NCI-H2196 (cell line): Measurements from ENCODE around the gene NEK2.
"Not testable (repeated sequence)": the region's sequence is repeated elsewhere in the genome, so short reads cannot be mapped to it uniquely, and the experiment has no call there.

Source experiments
- DNase-seq: peaks from one replicate; lab custom pipeline; 2025; ENCODE audit not compliant: unreplicated experiment; lab: John Stamatoyannopoulos, UW

Gene NEK2

DNA sequence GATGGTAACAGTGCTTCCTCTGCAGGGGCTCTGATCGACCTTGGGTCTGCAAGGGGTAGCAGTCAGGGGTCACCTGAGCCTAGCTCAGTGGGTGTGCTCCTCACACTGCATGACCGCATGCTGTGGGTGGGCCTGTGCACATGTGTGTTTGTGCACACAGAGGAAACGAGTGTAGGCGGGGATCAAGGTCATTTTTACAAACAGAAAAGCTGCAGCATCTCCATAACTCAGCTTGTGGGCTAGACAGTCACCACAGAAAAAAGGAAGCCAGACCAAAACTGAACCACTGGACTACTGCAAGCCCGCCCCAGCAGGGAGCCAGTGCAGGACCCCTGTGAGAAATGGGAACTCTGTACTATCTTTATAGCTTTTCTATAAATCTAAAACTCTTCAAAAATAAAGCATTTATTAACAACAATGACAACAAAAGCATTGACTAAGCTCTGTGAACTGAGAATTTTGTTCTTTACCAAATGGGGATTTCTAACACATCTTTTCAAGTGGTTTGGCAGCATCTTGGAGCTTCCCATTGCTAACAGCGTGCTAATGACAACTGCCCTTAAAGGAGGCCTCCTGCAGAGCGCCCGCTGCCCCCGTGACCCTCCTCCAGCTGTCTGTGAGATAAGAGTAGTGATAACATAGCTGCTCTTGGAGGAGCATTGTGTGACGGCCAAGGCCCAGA lies 19.9 kb upstream of the NEK2 start:
- no peak for DNase-seq

DNA sequence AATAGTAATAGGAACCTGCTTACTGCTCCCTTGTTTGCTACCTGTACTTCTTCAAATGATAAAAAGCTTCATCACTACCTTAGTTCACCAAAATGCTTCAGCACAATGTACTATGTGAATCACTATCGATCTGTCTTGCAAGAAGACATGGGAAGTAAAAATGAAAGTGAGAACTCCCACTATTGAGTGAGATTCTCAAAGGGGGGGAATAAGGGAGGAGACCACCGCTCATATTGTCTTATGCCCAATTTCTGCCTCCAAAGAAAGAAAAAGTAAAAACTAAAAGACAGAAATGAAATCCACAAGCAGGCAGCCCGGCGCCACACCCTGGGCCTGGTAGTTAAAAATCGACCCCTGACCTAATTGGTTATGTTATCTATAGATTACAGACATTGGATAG lies 18.5 kb upstream of the NEK2 start:
- DNase-seq: not testable (repeated sequence)

DNA sequence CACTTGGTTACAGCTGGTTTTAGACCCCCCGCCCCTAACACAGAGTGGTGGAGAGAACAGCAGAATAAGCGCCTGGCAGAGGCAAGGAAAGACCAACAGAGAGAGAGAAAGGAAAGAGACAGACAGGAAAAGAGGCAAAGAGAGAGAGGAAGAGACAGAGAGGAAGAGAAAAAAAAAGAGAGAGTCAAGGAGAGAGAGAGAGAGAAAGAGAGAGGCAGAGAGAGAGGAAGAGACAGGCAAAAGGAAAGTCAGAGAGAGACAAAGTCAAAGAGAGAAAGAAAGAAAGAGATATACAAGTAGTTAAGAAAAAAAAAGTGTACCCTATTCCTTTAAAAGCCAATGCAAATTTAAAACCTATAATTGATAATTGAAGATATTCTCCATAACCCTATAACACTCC lies 13.0 kb upstream of the NEK2 start:
- DNase-seq: no peak

GRCh38 chr1:211687462-211688215 lies 12.2 kb upstream of the NEK2 start:
- no peak for DNase-seq

- DNase-seq: no peak
Observed at GRCh38 chr1:211685823-211686222, 10.4 kb upstream of the NEK2 start.

- DNase-seq: no peak
Observed at GRCh38 chr1:211684791-211685190, 9.4 kb upstream of the NEK2 start.

- no peak for DNase-seq
Observed at GRCh38 chr1:211684331-211684730, 8.9 kb upstream of the NEK2 start.

DNA sequence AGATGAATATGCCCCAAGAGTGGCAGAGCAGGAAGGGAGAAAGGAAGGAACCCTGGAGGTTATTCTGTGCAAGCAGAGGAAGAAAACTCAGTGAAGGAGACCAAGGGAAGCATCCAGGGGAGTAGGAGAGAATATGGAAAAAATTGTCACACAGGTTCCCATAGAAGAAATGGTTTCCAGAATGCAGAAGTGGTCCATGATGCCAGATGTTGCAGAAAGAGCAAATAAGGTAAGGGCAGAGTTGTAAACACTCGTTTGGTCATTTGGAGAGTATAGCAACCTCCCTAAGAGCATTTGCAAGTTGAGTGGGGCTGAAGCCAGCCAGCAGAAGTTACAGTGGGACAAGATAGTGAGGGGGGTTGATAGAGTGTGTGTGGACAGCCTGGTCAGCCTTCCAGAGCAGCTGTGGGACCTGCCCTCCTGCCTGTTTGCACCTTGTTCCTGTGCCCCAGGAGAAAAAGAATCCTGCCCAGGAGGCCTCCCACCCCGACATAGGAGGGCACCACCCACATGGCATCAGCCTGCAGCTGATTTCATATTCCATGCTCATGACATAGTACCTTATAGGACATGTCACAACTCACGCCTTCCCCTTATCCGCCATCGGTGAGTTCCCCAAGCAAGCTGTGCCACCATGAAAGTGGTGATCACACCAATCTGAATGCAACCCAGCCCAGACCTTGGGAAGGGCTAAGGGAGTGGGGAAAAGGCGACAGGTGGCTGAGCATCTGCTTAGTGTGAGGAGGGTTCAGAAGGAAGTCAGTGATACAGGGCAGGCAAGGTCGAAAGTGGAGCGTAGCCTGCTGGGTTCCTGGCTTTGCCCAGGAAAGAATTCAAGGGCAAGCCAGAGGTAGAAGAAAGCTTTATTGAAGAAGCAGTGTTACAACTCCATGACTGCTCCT lies 8.2 kb upstream of the NEK2 start:
- DNase-seq: no peak

DNA sequence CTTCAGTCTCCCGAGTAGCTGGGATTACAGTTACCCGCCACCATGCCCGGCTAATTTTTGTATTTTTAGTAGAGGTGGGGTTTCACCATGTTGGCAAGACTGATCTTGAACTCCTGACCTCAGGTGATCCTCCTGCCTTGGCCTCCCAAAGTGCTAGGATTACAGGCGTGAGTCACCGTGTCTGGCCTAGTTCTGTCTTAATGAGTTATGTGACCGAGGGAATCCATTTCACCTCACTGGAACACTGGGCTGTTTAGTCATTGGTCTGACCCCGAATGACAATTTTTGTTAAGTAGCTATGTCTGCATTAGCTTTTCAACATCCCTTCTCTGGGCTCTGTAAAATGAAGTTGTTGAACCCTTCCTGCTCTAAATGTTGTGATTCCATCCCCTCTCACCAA lies 6.8 kb upstream of the NEK2 start:
- DNase-seq: not testable (repeated sequence)

DNA sequence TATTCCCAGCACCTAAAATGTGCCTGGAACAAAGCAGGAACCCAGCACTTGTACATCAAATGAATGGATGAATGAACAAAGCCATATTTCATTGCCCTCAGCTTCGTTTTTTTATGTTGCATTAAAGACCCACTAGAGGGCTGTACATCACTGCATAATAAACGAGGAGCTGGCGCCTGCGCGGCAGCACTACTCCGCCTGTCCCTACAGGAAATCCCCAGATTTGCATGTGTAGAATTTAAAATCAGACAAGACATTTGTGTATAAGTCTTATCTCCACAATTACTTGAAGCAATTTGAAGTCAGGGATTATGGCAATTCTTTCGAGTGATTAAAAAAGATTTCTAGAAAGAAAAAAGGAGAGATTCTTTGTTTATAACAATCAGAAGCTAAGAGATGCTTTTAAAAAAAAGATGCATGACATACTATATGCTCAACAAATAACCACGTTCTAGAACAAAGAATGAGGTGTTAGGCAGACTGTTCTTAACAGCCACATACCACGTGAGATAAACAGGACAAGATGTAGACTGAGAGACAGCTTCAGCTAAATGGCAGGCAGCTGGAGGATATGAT lies 5.4 kb upstream of the NEK2 start:
- peak; percentile 87 for DNase-seq

DNA sequence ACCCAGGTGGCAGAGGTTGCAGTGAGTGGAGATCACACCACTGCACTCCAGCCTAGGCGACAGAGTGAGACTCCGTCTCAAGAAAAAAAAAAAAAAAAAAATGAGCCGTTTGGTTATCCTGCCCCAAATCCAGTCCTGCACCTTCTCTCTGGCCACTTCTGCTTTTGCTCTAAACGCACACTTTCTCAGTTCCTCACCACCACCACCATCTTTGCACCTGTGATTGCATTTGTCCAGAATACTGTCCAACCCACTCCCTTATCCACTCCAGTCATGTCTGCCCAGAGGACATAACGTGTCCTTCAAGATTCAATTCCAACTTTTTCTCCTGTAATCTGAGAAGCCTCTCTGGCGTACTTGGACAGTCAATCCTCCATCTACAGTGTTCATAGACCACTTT lies 2.2 kb upstream of the NEK2 start:
- DNase-seq: no peak

- DNase-seq: no peak
Observed at GRCh38 chr1:211676761-211677160, 1.3 kb upstream of the NEK2 start.

DNA sequence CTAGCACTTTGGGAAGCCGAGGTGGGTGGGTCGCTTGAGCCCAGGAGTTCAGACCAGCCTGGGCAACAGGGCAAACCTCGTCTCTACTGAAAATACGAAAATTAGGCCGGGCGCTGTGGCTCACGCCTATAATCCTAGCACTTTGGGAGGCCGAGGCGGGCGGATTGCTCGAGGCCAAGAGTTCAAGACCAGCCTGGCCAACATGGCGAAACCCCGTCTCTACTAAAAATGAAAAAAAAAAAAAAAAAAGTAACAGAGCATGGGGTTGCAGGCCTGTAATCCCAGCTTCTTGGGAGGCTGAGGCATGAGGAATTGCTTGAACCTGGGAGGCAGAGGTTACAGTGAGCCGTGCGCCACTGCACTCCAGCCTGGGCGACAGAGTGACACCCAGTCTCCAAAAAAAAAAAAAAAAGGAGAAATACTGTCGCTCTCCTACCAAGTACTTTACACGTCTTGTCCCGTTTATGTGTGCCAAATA lies 724 bp upstream of the NEK2 start:
- no peak for DNase-seq

DNA sequence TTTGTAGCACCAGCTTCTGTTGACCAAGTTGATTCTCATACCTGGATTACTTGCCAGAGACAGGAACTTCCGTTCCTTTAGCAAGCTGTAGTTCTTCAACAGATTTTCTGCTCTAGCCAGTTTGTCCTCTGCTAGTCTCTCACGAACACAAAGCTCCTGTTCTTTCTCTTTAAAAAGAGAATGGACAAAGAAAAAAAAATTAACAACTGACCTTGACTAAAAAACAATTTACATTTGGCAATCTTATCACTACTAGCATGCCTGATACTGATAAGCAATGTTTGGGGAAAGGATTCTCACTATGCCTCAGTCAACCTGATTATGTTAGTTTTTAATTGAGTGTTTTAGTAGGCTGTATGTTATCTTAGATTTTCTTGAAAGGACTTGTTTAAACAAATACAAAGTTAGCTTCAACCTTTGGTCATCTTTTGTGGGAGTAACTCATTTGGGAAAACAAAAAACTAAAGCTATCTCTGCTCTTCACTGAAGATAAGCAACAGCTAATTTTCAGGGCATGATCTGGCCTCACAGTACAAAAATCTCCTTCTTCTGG lies 8.3 kb downstream of the NEK2 start:
- no peak for DNase-seq

- no peak for DNase-seq
Observed at GRCh38 chr1:211660718-211661222, 14.7 kb downstream of the NEK2 start.

- no peak for DNase-seq
Observed at GRCh38 chr1:211656728-211657127, 18.7 kb downstream of the NEK2 start.

GRCh38 chr1:211654838-211655787 lies 20.3 kb downstream of the NEK2 start:
- peak; percentile 90 for DNase-seq

DNA sequence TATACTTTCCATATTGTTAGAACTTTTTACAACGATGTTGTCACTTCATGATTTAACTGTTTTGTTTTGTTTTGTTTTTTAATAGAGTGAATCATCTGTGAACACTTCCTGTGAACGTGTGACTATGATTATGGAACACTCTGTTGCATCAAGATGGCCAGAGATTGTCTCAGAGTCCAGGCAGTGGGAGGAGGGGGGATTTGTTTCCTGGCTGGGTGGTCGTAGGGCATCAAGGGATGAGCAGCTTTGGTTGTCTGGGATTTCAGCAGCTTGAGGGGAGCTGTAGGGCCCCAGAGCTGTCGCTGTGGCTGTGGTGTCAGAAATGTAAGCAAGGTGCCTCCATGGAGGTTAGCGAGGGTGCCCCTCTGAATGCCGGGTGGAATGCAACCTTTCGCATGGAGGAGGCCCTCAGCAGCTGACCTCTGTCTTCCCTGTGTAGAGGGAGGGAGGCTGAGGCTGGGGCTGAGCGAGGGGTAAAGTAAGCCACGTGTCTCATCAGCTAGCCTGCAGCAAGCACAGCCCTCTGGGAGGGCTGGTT lies 21.4 kb downstream of the NEK2 start:
- no peak for DNase-seq

DNA sequence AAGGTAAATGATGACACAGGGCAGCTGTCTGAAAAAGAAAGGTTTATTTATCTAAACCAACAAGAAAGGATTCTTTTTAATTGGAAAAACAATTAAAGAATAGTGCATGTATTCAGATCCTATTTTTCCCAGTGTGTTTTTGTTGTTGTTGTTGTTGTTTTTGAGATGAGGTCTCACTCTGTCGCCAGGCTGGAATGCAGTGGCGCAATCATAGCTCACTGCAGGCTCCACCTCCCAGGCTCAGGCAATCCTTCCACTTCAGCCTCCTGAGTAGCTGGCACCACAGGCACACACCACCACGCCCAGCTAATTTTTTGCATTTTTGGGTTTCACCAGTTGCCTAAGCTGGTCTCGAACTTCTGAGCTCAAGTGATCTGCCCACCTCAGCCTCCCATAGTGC lies 22.1 kb downstream of the NEK2 start:
- no peak for DNase-seq
